Stimulated activated CD4-positive, alpha-beta T cell treated with anti-CD3 and anti-CD28 coated beads, Interleukin-4, amount 100 ng/mL, for 48 hours (primary cell): Measurements from ENCODE around the gene NCOA1.
"Not testable (repeated sequence)": the region's sequence is repeated elsewhere in the genome, so short reads cannot be mapped to it uniquely, and the experiment has no call there.

Source experiments
- DNase-seq, 2 donors: peaks; one replicate each; pipeline ENCODE4 v3.0.0-alpha.2; 2020; ENCODE audit warnings: low read depth in 2 of 2

NCOA1 gene

GRCh38 chr2:24576146-24576545 is 85.1 kb downstream of the NCOA1 start:
- DNase-seq: no peak

- no peak for DNase-seq
Measured at GRCh38 chr2:24576617-24577016, 85.6 kb downstream of the NCOA1 start.

- no peak for DNase-seq
Measured at GRCh38 chr2:24577481-24577880, 86.4 kb downstream of the NCOA1 start.

DNA sequence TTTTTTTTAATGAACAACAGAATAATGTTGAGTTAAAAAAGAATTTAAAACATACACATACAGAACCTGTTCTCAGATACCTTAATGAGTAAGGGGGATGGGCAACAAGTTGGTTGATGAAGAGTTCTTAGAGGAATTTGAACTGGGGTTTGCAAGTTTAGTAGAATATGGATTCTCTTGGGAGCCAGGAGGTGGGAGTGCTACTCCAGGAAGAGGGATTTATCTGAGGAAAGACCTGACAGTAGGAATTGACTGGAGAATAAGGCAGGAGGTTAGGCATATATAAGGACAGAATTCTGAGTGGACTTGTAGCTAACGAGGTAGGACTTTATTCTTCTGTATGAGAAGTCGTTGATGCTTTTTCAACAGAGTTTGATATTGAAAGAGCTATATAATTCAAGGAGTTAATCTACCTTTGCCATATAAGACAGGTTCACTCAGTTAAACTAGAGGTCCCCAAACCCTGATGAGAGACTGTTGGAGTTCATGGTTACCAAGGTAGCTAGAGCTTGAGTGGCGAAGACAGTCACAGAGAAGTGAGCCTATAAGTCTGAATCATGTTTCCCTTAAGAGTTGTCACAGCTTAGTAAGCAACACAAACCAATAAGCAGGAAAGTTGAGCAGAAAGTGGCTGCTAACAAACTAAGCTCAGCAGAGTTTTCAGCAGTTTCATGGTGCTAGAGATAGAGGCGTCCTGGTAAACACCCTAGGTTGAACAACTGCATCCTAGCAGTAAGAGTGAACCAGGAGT is 88.2 kb downstream of the NCOA1 start:
- no peak for DNase-seq

DNA sequence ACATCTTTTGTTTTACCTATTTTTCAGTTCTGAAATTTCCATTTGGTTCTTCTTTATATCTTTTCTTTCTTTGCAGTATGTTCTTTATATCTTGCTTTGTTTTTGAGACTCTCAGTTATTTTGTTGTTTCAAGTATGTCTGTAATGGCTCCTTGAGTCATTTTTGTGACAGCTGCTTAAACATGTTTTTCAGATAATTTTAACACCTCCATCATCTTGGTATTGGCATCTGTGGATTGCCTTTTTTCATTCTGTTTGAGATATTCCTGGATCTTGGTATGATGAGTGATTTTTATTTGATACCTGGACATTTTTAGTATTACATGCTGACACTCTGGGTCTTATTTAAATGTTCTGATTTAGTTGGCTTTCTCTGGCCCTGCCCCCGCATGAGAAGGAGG is 89.5 kb downstream of the NCOA1 start:
- DNase-seq: no peak

DNA sequence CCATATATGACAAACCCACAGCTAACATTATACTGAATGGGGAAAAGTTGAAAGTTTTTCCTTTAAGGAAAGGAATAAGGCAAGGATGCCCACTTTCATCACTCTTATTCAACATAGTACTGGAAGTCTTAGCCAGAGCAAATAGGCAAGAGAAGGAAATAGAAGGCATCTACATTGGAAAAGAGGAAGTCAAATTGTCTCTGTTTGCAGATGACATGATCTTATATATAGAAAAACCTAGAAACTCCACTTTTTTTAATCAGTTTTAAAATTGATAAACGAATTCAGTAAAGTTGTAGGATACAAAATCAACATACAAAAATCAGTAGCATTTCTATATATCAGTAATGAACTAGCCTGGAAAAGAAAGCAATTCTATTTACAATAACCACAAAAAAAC is 90.9 kb downstream of the NCOA1 start:
- DNase-seq: not testable (repeated sequence)

GRCh38 chr2:24586955-24587354 is 95.9 kb downstream of the NCOA1 start:
- peak in 1 of 2 donors; percentile 23 for DNase-seq

DNA sequence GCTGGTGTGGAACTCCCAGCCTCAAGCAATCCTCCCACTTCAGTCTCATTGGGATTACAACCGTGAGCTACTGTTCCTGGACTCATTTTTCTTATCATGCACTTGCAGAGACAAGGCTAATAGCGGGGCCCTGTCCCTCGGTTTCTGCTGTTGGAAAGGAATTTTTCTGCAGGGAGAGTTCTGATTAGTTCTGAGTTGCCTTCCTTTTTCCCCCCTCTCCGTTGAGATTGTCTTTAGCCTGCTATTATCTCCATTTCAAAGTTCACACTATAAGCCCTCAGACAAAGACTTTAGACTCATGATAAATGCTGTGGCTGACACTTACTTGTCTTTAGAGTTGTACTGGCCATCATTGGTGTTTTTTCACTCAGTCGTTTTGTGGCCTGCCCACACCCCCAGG is 97.2 kb downstream of the NCOA1 start:
- DNase-seq: no peak

DNA sequence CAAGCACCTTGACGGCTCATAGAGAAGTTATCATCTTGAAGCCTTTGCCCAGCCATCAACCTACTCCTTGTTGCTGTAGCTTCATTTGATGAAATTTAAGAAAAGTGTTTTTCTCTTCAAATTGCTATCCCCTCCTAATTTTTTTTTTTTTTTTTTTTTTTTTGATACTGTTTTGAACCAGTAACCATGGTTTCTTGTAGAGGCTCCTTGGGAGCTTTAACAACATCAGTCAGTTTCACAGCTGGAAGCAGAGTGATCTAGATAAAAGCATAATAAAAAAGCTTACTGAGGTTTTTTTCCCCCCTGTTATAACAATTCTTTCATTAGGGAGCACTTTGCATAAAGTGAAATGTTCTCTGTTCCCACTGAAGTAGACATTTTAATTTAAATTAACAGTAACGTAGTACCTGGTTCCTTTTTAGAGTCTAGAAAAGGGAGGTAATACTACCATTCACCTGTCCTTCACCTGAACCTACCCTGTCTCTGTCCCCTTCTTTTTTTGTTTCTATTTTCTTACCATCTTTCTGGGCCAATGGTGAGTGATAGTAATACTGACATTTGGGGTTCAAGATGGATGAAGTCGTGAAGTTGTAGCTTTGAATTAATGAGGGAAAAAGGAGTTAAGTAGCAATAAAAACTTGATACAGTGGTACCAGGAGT is 101.5 kb downstream of the NCOA1 start:
- DNase-seq: no peak

- DNase-seq: no peak
Measured at GRCh38 chr2:24594283-24594682, 103.2 kb downstream of the NCOA1 start.

- no peak for DNase-seq
Measured at GRCh38 chr2:24597181-24597870, 106.3 kb downstream of the NCOA1 start.

- not testable (repeated sequence) for DNase-seq
Measured at GRCh38 chr2:24600140-24600539, 109.1 kb downstream of the NCOA1 start.

GRCh38 chr2:24611631-24612030 is 120.6 kb downstream of the NCOA1 start:
- no peak for DNase-seq

DNA sequence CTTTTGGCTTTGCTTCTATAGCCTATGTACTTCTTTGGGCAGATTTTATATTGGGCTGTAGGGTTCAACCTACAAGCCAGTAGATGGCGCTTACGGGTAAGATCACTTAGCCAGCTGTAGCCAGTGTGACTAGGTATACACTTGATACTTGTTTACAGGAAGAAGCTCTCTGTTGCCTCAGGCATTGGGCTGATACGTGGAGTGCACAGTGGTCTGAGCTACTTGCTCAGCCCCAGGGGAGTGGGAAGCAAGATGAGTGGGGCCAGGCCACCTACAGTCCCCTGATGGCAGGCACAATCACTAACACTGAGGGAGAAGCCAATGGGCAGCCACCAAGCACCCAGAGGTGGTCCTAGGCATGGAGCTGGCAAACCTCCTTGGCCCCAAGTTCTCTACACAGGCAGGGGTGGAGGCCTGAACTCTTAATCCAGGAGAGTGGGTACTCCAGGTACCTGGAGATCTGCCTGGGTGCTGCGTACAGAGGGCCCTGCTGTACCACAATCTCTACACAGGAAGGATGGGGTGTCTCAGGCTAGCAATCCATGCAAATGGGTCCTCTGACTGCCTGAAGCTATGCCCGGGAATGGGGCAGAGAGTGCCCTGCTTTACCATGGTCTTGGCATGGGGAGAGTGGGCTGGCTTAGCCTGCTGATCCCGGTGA is 122.2 kb downstream of the NCOA1 start:
- DNase-seq: no peak

- DNase-seq: no peak
Measured at GRCh38 chr2:24616616-24617015, 125.6 kb downstream of the NCOA1 start.

DNA sequence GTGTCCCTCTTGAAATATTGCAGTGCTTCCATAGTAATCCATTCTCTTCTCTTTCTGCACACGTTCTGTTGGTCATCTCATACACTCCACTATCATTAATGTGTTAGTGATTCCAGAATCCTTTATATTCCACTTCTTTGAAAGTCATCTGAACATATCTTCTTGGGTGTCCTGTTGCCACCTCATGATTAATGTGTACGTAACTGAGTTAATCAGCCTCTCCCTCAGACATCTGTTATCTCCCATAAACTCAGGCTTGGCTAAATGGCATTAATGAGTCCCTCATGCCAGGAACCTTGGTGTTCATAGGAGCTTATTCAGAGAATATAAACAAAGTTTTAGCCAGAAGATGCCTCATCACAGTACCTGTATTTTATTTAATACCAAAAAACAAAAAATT is 126.4 kb downstream of the NCOA1 start:
- no peak for DNase-seq

DNA sequence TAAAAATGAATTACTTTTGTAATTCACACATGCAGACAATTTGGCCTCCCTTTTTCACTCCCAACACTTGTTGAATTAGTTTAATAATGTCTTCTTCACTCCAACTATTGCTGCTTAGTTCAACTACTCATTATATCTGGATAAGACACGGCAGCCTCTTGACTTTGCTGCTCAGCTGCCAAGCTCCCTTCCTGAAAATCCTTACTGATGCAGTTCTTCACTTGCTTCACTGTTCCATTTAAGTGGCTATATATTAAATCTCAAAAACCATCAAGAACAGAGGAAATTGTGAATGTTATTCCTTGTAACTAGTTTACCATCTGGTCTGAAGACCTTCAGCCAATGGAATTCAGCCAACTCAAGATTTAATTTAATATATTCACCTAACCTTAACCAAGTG is 127.1 kb downstream of the NCOA1 start:
- no peak for DNase-seq

GRCh38 chr2:24618680-24619079 is 127.6 kb downstream of the NCOA1 start:
- DNase-seq: no peak

DNA sequence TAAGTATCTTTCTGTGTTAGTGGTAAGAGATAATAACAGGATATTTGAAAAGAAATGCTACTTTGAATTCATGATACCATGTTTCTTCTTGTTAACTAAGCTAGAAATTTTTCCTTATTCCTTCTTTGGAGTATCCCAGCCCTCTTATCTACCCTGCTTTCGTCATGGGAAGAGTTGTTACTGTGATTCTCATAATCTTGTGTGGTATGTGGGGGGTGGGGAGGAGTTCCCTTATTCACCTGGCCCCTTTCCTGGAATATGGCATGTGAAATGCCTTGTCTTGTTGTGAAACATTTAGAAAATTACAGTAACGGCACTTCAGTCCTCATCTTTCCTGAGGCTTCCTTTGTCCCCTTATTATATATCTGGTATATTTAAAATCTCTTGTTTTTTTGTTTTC is 129.9 kb downstream of the NCOA1 start:
- no peak for DNase-seq

DNA sequence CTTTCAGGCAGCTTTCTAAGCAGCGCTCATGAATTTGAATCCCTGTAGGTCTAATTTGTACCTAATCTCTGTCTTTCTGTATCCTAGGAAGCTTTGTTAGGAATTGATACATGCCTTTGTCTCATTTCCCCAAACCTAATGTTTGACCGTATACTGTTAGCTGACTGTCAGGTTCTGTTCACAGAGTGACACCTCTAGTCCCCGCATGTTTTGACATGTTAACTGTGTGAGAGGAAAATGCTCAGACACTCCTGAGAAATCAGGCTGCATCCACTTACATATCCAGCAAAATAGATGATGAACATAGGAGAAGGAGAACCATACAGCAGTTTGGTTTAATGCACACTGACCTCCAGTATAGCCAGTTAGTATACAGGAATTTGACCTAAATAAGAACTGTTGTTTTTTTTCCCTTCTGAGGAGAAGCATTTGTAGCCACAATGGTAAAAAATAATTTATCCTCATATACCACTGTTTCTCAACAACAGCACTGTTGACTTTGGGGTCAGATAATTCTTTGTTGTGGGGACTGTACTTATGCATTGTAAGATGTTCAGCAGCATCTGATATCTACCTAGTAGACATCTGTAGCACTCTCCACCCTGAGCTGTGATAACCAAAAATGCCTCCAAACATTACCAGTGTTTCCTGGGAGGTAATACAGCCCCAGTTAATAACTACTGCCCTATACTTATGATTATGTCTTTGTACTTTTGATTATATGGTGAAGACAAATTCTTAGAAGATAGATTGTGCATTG is 130.9 kb downstream of the NCOA1 start:
- DNase-seq: no peak

DNA sequence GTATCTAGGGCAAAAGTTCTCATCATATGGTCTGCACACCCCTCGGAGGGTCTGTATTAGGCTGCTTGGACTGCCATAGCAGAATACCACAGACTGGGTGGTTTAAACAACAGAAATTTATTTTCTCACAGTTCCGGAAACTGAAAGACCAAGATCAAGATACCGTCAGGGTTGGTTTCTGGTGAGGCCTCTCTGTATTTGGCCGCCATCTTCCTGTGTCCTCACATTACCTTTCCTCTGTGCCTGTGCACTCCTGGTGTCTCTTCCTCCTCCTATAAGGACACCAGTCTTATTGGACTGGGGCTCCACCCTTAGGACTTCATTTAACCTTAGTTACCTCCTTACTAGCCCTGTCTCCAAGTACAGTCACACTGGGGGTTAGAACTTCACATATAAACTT is 132.5 kb downstream of the NCOA1 start:
- DNase-seq: no peak

- DNase-seq: no peak
Measured at GRCh38 chr2:24625728-24626127, 134.7 kb downstream of the NCOA1 start.
